ENCODE measurements around the gene ARHGAP4.
A peak's percentile ranks its signal among the peaks of the same experiment; 100 is the strongest.

Gene ARHGAP4

DNA sequence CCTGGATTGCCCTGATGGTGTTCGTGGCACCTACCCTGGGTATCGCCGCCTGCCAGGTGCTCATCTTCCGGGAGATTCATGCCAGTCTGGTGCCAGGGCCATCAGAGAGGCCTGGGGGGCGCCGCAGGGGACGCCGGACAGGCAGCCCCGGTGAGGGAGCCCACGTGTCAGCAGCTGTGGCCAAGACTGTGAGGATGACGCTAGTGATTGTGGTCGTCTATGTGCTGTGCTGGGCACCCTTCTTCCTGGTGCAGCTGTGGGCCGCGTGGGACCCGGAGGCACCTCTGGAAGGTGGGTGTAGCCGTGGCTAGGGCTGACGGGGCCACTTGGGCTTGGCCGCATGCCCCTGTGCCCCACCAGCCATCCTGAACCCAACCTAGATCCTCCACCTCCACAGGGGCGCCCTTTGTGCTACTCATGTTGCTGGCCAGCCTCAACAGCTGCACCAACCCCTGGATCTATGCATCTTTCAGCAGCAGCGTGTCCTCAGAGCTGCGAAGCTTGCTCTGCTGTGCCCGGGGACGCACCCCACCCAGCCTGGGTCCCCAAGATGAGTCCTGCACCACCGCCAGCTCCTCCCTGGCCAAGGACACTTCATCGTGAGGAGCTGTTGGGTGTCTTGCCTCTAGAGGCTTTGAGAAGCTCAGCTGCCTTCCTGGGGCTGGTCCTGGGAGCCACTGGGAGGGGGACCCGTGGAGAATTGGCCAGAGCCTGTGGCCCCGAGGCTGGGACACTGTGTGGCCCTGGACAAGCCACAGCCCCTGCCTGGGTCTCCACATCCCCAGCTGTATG is 19.7 kb downstream of the ARHGAP4 start:
- Histone ChIP-seq H3K27ac (ENCODE audit: low read depth, low read length) (no peak overlapping the region), H3K79me2 (ENCODE audit: control insufficient read depth, insufficient read depth, low read length) (no peaks in the 10 kb centered on the region), H2BK15ac (replicated peaks; ENCODE audit: low read depth) (no peak overlapping the region), H2AK5ac (ENCODE audit: low read length) (no peak overlapping the region), H3K18ac (ENCODE audit: low read length) (no peak overlapping the region), H4K8ac (ENCODE audit: low read depth, low read length) (no peak overlapping the region), H2BK5ac (ENCODE audit: low read length) (no peak overlapping the region), H3K36me3 (ENCODE audit: control insufficient read depth, insufficient read depth, low read length) (no peaks in the 10 kb centered on the region), H3K4ac (ENCODE audit: low read depth, low read length) (no peak overlapping the region), H3K4me2 (ENCODE audit: low read length) (no peak overlapping the region), H4K5ac (ENCODE audit: low read length) (no peak overlapping the region), H3K27me3 (ENCODE audit: insufficient read depth, low read length, poor library complexity) (no peaks in the 10 kb centered on the region), H3K4me3 (ENCODE audit: low read length) (no peak overlapping the region), H3K4me1 (ENCODE audit: control insufficient read depth, low read depth, low read length) (no peaks in the 10 kb centered on the region), H3K56ac (ENCODE audit: low read length) (no peak overlapping the region), H2BK120ac (ENCODE audit: low read depth, low read length) (no peak overlapping the region), H3K9ac (ENCODE audit: low read length) (no peak overlapping the region), H3K79me1 (ENCODE audit: low read length) (no peaks in the 10 kb centered on the region), H3K23ac (ENCODE audit: low read length) (no peak overlapping the region)
- no peak for DNase-seq
- WGBS (ENCODE audit: extremely low coverage, insufficient coverage, low lambda C conversion rate): no CpG with 5 or more reads among the region's 27 CpGs

DNA sequence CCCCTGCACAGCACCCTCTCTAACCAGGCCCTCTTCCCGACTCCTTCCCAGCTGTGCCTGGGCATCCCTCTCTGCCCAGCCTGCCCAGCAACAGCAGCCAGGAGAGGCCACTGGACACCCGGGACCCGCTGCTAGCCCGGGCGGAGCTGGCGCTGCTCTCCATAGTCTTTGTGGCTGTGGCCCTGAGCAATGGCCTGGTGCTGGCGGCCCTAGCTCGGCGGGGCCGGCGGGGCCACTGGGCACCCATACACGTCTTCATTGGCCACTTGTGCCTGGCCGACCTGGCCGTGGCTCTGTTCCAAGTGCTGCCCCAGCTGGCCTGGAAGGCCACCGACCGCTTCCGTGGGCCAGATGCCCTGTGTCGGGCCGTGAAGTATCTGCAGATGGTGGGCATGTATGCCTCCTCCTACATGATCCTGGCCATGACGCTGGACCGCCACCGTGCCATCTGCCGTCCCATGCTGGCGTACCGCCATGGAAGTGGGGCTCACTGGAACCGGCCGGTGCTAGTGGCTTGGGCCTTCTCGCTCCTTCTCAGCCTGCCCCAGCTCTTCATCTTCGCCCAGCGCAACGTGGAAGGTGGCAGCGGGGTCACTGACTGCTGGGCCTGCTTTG is 20.5 kb downstream of the ARHGAP4 start:
- Histone ChIP-seq H4K5ac (ENCODE audit: low read length) (no peak overlapping the region), H3K27ac (ENCODE audit: low read depth, low read length) (no peak overlapping the region), H3K56ac (ENCODE audit: low read length) (no peak overlapping the region), H3K4ac (ENCODE audit: low read depth, low read length) (no peak overlapping the region), H2BK120ac (ENCODE audit: low read depth, low read length) (no peak overlapping the region), H3K4me2 (ENCODE audit: low read length) (no peak overlapping the region), H2AK5ac (ENCODE audit: low read length) (no peak overlapping the region), H3K36me3 (ENCODE audit: control insufficient read depth, insufficient read depth, low read length) (no peaks in the 10 kb centered on the region), H3K79me1 (ENCODE audit: low read length) (no peaks in the 10 kb centered on the region), H3K18ac (ENCODE audit: low read length) (no peak overlapping the region), H3K23ac (ENCODE audit: low read length) (no peak overlapping the region), H4K8ac (ENCODE audit: low read depth, low read length) (no peak overlapping the region), H3K79me2 (ENCODE audit: control insufficient read depth, insufficient read depth, low read length) (no peaks in the 10 kb centered on the region), H2BK5ac (ENCODE audit: low read length) (no peak overlapping the region), H3K27me3 (ENCODE audit: insufficient read depth, low read length, poor library complexity) (no peaks in the 10 kb centered on the region), H3K4me1 (ENCODE audit: control insufficient read depth, low read depth, low read length) (no peaks in the 10 kb centered on the region), H3K9ac (ENCODE audit: low read length) (no peak overlapping the region), H3K4me3 (ENCODE audit: low read length) (no peak overlapping the region), H2BK15ac (replicated peaks; ENCODE audit: low read depth) (no peak overlapping the region)
- DNase-seq: no peak
- no CpG with 5 or more reads among the region's 32 CpGs for WGBS (ENCODE audit: extremely low coverage, insufficient coverage, low lambda C conversion rate)

DNA sequence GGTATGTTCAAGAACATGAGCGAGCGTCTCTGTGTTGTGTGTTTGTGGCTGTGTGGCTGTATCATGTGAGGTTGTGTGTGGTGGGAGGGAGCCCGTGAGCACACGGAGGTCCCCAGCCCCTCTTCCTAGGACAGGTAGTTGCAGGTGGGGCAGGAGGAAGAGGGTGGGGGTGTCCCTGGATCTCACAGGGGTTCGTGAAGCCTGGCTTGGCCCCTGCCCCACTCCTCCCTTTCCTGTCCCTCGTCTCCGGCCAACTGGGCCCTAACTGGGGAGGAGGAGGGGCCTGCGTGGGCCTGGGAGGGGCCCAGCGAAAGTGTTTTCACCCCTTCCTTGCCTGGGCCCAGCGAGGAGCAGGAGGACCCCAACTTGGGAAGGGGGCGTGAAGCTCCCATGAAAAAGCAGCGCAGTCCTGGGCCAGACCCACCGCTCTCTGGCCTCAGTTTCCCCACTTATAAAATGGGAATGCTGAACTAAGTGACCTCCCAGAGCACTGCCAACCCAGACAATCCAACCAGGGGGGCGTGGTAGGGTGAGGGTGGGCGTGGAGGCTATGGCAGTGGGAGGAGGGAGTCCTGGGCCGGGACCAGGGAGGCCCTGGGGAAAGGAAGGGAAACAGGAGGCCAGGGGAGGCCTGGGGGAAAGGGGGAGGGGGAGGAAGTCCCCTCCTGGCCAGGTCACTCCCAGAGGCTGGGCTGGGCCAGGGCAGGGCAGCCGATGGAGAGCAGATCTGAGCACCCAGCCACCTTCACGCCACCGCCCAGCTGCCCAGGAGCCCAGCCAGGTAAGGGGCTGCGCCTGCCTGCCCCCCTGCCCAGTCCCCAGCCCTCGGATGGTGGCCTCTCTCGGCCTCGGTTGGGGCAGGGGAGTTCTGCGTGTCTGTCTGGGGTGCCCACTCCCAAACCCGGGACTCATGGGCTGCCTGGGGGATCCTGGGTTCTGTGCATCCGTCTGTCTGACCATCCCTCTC is 21.8 kb downstream of the ARHGAP4 start, which contains the start of gene AVPR2:
AVPR2 (plus strand) TSS at position 683 of the 967 bp plus-strand sequence. CDS start 473 bp downstream, outside the sequence.
- no peak within 1 kb of the TSS for H2BK120ac ChIP-seq (ENCODE audit: low read depth, low read length)
- no peak within 1 kb of the TSS for H4K5ac ChIP-seq (ENCODE audit: low read length)
- no peak within 1 kb of the TSS for H2BK5ac ChIP-seq (ENCODE audit: low read length)
- no peak within 1 kb of the TSS for H3K18ac ChIP-seq (ENCODE audit: low read length)
- H3K4me1 ChIP-seq (ENCODE audit: control insufficient read depth, low read depth, low read length): no peaks in the 10 kb centered on the region
- H3K27ac ChIP-seq (ENCODE audit: low read depth, low read length): no peak within 1 kb of the TSS
- H4K8ac ChIP-seq (ENCODE audit: low read depth, low read length): no peak within 1 kb of the TSS
- no peaks in the 10 kb centered on the region for H3K36me3 ChIP-seq (ENCODE audit: control insufficient read depth, insufficient read depth, low read length)
- no peak within 1 kb of the TSS for H3K4ac ChIP-seq (ENCODE audit: low read depth, low read length)
- no peaks in the 10 kb centered on the region for H3K79me2 ChIP-seq (ENCODE audit: control insufficient read depth, insufficient read depth, low read length)
- no peak for DNase-seq
- no peak within 1 kb of the TSS for H3K23ac ChIP-seq (ENCODE audit: low read length)
- H2BK15ac ChIP-seq (replicated peaks; ENCODE audit: low read depth): no peak within 1 kb of the TSS
- no CpG with 5 or more reads among the region's 26 CpGs for WGBS (ENCODE audit: extremely low coverage, insufficient coverage, low lambda C conversion rate)
- no peak within 1 kb of the TSS for H3K9ac ChIP-seq (ENCODE audit: low read length)
- no peaks in the 10 kb centered on the region for H3K79me1 ChIP-seq (ENCODE audit: low read length)
- no peaks in the 10 kb centered on the region for H3K27me3 ChIP-seq (ENCODE audit: insufficient read depth, low read length, poor library complexity)
- no peak within 1 kb of the TSS for H2AK5ac ChIP-seq (ENCODE audit: low read length)
- H3K4me3 ChIP-seq (ENCODE audit: low read length): no peak within 1 kb of the TSS
- no peak within 1 kb of the TSS for H3K4me2 ChIP-seq (ENCODE audit: low read length)
- peak within 1 kb of the TSS; percentile 67 for H3K56ac ChIP-seq (ENCODE audit: low read length)

DNA sequence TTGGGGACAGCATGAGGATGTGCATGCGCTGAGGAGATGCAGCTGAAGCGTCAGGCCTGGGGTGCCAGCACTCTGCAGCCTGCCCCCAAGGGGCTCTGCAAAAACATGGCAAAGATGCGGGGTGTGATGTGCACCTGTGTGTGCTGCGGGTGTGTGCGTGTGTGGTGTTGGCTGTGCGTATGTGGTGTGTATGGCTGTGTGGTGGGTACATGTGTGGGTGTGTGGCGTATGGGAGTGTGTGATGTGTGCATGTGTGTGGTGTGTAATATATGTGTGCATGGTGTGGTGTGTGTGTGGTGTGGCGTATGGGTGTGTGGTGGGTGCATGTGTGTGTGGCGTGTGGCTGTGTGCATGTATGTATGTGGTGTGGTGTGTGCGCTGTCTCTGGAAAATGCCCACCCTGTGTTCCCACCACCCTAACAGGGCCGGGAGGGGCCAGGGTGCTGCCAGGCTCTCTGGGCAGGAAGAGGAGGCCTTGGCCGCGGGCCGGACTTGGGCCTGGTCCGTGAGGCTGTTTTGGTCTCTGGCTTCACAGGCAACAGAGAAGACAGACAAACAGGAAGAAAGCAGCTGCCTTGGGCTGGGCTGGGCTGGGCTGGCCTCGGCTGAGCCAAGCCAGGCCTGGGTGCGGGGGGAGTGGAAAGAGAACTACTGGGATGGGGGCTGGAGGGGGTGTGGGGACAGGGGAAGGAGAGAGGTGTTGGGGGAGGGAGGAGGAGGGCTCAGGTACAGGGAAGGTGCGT is 22.7 kb downstream of the ARHGAP4 start:
- no peaks in the 10 kb centered on the region for H3K36me3 ChIP-seq (ENCODE audit: control insufficient read depth, insufficient read depth, low read length)
- no peak overlapping the region for H3K4me3 ChIP-seq (ENCODE audit: low read length)
- no CpG with 5 or more reads among the region's 18 CpGs for WGBS (ENCODE audit: extremely low coverage, insufficient coverage, low lambda C conversion rate)
- H3K79me1 ChIP-seq (ENCODE audit: low read length): no peaks in the 10 kb centered on the region
- no peak for DNase-seq
- H3K27ac ChIP-seq (ENCODE audit: low read depth, low read length): no peak overlapping the region
- H3K18ac ChIP-seq (ENCODE audit: low read length): no peak overlapping the region
- H3K27me3 ChIP-seq (ENCODE audit: insufficient read depth, low read length, poor library complexity): no peaks in the 10 kb centered on the region
- H2BK120ac ChIP-seq (ENCODE audit: low read depth, low read length): no peak overlapping the region
- H4K8ac ChIP-seq (ENCODE audit: low read depth, low read length): no peak overlapping the region
- H4K5ac ChIP-seq (ENCODE audit: low read length): no peak overlapping the region
- H2BK5ac ChIP-seq (ENCODE audit: low read length): no peak overlapping the region
- H3K56ac ChIP-seq (ENCODE audit: low read length): peak overlapping the region; percentile 67
- no peak overlapping the region for H3K23ac ChIP-seq (ENCODE audit: low read length)
- no peak overlapping the region for H2BK15ac ChIP-seq (replicated peaks; ENCODE audit: low read depth)
- H3K4me1 ChIP-seq (ENCODE audit: control insufficient read depth, low read depth, low read length): no peaks in the 10 kb centered on the region
- no peak overlapping the region for H3K4ac ChIP-seq (ENCODE audit: low read depth, low read length)
- H3K79me2 ChIP-seq (ENCODE audit: control insufficient read depth, insufficient read depth, low read length): no peaks in the 10 kb centered on the region
- no peak overlapping the region for H3K4me2 ChIP-seq (ENCODE audit: low read length)
- H2AK5ac ChIP-seq (ENCODE audit: low read length): no peak overlapping the region
- H3K9ac ChIP-seq (ENCODE audit: low read length): no peak overlapping the region

DNA sequence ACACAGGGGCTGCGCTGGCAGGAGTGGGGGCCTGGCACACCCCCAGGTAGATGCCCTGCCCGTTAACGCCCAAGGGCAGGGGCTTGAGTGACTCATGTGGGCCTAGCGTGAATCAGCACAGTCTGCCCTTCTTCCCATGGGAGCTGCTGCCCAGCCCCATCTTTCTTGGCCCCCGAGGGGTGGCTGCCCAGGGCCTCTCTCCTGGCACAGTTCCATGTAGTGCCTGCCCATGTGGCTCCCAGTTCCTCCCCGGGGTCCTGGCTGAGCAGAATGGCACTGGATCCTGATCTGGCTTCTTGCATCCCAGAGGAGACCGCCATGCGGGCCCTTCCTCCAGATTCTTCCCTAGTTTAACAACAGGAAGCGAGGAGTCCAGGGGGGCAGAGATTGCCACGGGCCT is 23.7 kb downstream of the ARHGAP4 start:
- Histone ChIP-seq H3K18ac (ENCODE audit: low read length) (no peak overlapping the region), H3K4ac (ENCODE audit: low read depth, low read length) (no peak overlapping the region), H3K27ac (ENCODE audit: low read depth, low read length) (no peak overlapping the region), H3K23ac (ENCODE audit: low read length) (no peak overlapping the region), H2BK5ac (ENCODE audit: low read length) (no peak overlapping the region), H2BK15ac (replicated peaks; ENCODE audit: low read depth) (no peak overlapping the region), H4K5ac (ENCODE audit: low read length) (no peak overlapping the region), H4K8ac (ENCODE audit: low read depth, low read length) (no peak overlapping the region), H3K79me1 (ENCODE audit: low read length) (no peaks in the 10 kb centered on the region), H3K9ac (ENCODE audit: low read length) (no peak overlapping the region), H3K36me3 (ENCODE audit: control insufficient read depth, insufficient read depth, low read length) (no peaks in the 10 kb centered on the region), H2BK120ac (ENCODE audit: low read depth, low read length) (no peak overlapping the region), H3K4me2 (ENCODE audit: low read length) (no peak overlapping the region), H3K4me1 (ENCODE audit: control insufficient read depth, low read depth, low read length) (no peaks in the 10 kb centered on the region), H3K27me3 (ENCODE audit: insufficient read depth, low read length, poor library complexity) (no peaks in the 10 kb centered on the region), H3K4me3 (ENCODE audit: low read length) (no peak overlapping the region), H2AK5ac (ENCODE audit: low read length) (no peak overlapping the region), H3K56ac (ENCODE audit: low read length) (no peak overlapping the region), H3K79me2 (ENCODE audit: control insufficient read depth, insufficient read depth, low read length) (no peaks in the 10 kb centered on the region)
- WGBS (ENCODE audit: extremely low coverage, insufficient coverage, low lambda C conversion rate): no CpG with 5 or more reads among the region's 10 CpGs
- DNase-seq: no peak

Measured in mesendoderm (in vitro differentiated cells).